HEK293T (cell line): ENCODE results near the gene PAPPA2.

Experiments used
- CTCF ChIA-PET: fragments of 350-600 bp; formaldehyde crosslinking; extraction: SDS; loops from one replicate; lab custom pipeline; 2021; ENCODE audit warnings: antibody characterized with exemption, inconsistent platforms; lab: Yijun Ruan, JAX
- POLR2A ChIA-PET: fragments of 350-600 bp; formaldehyde crosslinking; extraction: SDS; loops from one replicate; lab custom pipeline; 2020; ENCODE audit warnings: antibody characterized with exemption, inconsistent platforms; lab: Yijun Ruan, JAX
- DNase-seq: peaks from one replicate; pipeline ENCODE4 v3.0.0; 2012; ENCODE audit warnings: mixed read lengths; ENCODE audit errors: extremely low spot score
- ARNT ChIP-seq: fragments of 450-650 bp; IDR thresholded peaks from 2 replicates; pipeline ENCODE4 v1.6.1; 2017; ENCODE audit warnings: mild to moderate bottlenecking
- BHLHE40 ChIP-seq: fragments of 450-650 bp; IDR thresholded peaks from 2 replicates; pipeline ENCODE4 v1.6.1; 2016; ENCODE audit warnings: mild to moderate bottlenecking, moderate library complexity, borderline replicate concordance
- CTBP1 ChIP-seq: fragments of 450-650 bp; IDR thresholded peaks from 2 replicates; pipeline ENCODE4 v1.6.1; 2016; ENCODE audit warnings: borderline replicate concordance
- ELF4 ChIP-seq: fragments of 450-650 bp; IDR thresholded peaks from 2 replicates; pipeline ENCODE4 v1.6.1; 2017; ENCODE audit warnings: antibody characterized with exemption
- FOXA1 ChIP-seq: fragments of 450-650 bp; IDR thresholded peaks from 2 replicates; pipeline ENCODE4 v1.6.1; 2016; ENCODE audit warnings: mild to moderate bottlenecking
- FOXK2 ChIP-seq: fragments of 450-650 bp; IDR thresholded peaks from 2 replicates; pipeline ENCODE4 v1.6.1; 2016; ENCODE audit warnings: mild to moderate bottlenecking
- FOXM1 ChIP-seq: fragments of 450-650 bp; IDR thresholded peaks from 2 replicates; pipeline ENCODE4 v1.6.1; 2017; ENCODE audit warnings: mild to moderate bottlenecking, borderline replicate concordance
- HDGF ChIP-seq: fragments of 450-650 bp; IDR thresholded peaks from 2 replicates; pipeline ENCODE4 v1.6.1; 2017; ENCODE audit warnings: antibody characterized with exemption, borderline replicate concordance
- L3MBTL2 ChIP-seq: fragments of 450-650 bp; conservative IDR thresholded peaks from 2 replicates; pipeline ENCODE4 v1.6.1; 2016; ENCODE audit warnings: mild to moderate bottlenecking
- LEF1 ChIP-seq: fragments of 450-650 bp; IDR thresholded peaks from 2 replicates; pipeline ENCODE4 v1.6.1; 2017; ENCODE audit warnings: mild to moderate bottlenecking, borderline replicate concordance
- NFRKB ChIP-seq: fragments of 450-650 bp; IDR thresholded peaks from 2 replicates; pipeline ENCODE4 v1.6.1; 2016; ENCODE audit warnings: mild to moderate bottlenecking, moderate library complexity
- SP1 ChIP-seq: fragments of 450-650 bp; IDR thresholded peaks from 2 replicates; pipeline ENCODE4 v1.6.1; 2017
- SUZ12 ChIP-seq: fragments of 450-650 bp; IDR thresholded peaks from 2 replicates; pipeline ENCODE4 v1.6.1; 2016; ENCODE audit warnings: mild to moderate bottlenecking
- TARDBP ChIP-seq: fragments of 450-650 bp; IDR thresholded peaks from 2 replicates; pipeline ENCODE4 v1.6.1; 2016
- ZNF384 ChIP-seq: fragments of 450-650 bp; IDR thresholded peaks from 2 replicates; pipeline ENCODE4 v1.6.1; 2016
- TF ChIP-seq, protein P1 (sequence below): fragments of 450-650 bp; IDR thresholded peaks from 2 replicates; pipeline ENCODE4 v1.6.1; 2016

Gene PAPPA2

DNA sequence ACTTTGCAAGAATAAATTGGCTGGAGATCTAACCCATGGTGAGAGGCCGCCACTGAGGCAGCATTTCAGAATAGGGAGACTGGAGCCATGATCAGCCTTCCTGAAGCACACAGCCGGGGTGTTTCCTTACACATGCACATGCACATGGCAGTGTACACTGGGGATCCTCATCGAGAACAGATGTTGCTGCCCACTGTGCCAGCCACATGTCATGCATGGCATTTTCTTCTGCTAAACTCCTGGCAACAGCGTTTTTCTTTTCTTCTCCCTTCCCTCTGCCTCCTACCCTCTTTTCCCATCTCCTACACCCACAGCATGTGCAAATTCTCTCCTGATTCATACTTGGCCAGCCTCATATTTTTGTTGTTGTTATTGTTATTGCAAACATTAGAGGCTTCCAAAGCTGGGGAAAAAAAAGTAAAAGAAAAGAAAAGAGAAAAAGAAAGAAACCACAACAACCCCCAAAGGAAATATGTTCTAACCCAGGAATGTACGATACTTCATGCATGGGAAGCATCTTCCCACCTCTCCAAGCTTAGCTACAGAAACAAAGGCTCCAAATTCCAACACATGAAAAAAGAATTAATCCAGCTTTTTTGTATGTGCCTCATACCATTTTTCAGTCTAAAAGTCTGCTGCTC is 357.5 kb downstream of the PAPPA2 start:
- DNase-seq = no peak
- no peak for TF ChIP-seq ELF4
- TF ChIP-seq FOXA1 = no peak
- no peak for TF ChIP-seq NFRKB
- TF ChIP-seq ARNT = no peak
- no peak for TF ChIP-seq HDGF
- no peak for TF ChIP-seq LEF1
- TF ChIP-seq, protein P1, sequence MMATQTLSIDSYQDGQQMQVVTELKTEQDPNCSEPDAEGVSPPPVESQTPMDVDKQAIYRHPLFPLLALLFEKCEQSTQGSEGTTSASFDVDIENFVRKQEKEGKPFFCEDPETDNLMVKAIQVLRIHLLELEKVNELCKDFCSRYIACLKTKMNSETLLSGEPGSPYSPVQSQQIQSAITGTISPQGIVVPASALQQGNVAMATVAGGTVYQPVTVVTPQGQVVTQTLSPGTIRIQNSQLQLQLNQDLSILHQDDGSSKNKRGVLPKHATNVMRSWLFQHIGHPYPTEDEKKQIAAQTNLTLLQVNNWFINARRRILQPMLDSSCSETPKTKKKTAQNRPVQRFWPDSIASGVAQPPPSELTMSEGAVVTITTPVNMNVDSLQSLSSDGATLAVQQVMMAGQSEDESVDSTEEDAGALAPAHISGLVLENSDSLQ = no peak
- TF ChIP-seq TARDBP = no peak
- TF ChIP-seq CTBP1 = no peak
- no peak for TF ChIP-seq SP1
- no peak for TF ChIP-seq FOXM1
- TF ChIP-seq FOXK2 = no peak
- TF ChIP-seq L3MBTL2 = no peak
- no peak for TF ChIP-seq SUZ12
- TF ChIP-seq BHLHE40 = no peak
- TF ChIP-seq ZNF384 = no peak
- CTCF ChIA-PET = no interaction called here
- POLR2A ChIA-PET = no interaction called here

DNA sequence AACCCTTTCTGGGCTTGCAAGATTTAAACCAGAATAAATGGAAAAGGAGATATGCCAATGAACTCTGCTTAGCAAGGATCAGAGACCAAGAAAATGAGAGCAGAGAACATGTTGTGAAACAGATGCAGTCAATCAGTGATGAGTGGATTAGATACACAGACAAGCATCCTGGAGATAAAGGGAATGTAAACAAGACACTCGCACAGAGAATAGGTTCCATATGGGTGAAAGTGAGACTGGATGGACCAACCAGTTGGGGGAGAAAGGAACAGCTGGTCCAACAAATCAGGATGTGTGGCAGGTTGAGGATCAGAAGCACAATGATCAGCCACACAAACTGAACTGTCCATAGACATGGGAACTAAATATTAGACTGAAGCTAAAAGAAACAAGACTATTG is 363.3 kb downstream of the PAPPA2 start:
- ChIA-PET POLR2A (no interaction called here), CTCF (no interaction called here)
- TF ChIP-seq ELF4 (no peak), LEF1 (no peak), ZNF384 (no peak), FOXA1 (no peak), BHLHE40 (no peak), L3MBTL2 (no peak), HDGF (no peak), TARDBP (no peak), FOXM1 (no peak), FOXK2 (no peak), CTBP1 (no peak), SUZ12 (no peak), NFRKB (no peak), ARNT (no peak), SP1 (no peak)
- TF ChIP-seq, protein P1 = no peak
- no peak for DNase-seq

DNA sequence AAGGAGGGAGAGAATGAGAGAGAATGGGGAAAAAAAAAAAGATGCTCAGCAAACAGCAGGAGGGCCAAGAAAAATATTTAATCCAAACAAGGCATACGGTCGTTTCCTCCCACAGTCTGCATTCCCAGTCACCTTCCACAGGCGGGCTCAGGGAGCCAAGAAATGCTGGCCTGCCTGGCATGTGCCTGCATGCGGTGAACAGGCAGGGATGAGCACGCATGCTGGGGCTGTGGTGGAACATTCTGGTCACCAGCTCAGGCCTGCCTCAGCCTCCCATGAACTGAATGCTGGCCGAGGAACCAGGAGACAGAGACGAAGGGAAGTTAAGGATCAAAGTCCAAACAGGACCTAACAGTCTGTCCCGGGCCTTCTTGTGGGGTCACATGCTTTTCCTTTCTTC is 366.3 kb downstream of the PAPPA2 start:
- TF ChIP-seq TARDBP (no peak), BHLHE40 (no peak), LEF1 (no peak), ELF4 (no peak), CTBP1 (no peak), NFRKB (no peak), FOXK2 (no peak), L3MBTL2 (no peak), ZNF384 (no peak), HDGF (no peak), SP1 (no peak), SUZ12 (no peak), ARNT (no peak), FOXM1 (no peak), FOXA1 (no peak)
- TF ChIP-seq, protein P1 = no peak
- POLR2A ChIA-PET = no interaction called here

DNA sequence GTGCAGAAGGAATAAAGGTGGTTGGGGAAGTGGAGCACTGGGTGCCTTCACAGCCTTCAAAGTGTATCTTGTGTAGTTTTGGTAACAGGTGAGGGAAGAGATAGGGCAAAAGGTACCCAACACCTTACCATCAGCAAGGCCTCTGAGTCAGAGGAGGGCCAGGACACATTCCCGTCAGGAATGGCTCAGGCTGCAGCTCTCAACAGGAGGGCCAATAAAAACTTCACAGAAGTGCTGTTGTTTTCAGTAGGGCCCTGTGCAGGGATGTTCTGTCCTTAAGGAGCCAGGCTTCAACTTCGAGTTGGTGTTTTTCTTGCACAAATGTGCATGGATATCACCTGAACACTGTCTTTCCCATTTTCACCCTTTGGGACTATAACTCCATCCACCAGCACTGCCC is 368.2 kb downstream of the PAPPA2 start:
- ChIA-PET POLR2A (no interaction called here), CTCF (no interaction called here)
- TF ChIP-seq CTBP1 (no peak), SP1 (no peak), FOXM1 (no peak), TARDBP (no peak), FOXK2 (no peak), ARNT (no peak), FOXA1 (no peak), L3MBTL2 (no peak), NFRKB (no peak), BHLHE40 (no peak), ZNF384 (no peak), SUZ12 (no peak)
- TF ChIP-seq, protein P1 = no peak
- peak; percentile 17 for DNase-seq

More for the DNA sequence above, 366.3 kb downstream of the PAPPA2 start:
- no peak for DNase-seq
- CTCF ChIA-PET = no interaction called here

DNA sequence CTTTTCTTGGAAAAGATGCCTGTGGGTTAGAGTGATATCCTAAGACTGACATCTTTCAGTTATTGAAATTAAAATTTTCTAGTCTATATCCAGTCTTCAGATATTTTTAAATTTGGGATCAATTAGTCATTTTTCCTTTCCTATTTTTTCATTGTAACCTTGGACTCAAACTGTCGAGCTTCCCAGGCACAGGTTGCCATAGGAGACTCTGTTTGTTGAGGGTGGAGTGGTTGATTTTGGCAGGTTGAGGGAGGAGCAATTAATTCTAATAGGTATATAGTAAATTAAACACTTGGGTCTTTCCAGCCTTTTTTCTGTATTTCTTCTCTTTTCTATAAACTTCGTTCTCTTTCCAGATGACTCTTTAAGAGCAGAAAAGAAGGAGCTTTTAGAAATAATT is 374.7 kb downstream of the PAPPA2 start:
- DNase-seq = no peak
- ChIA-PET CTCF (no interaction called here), POLR2A (no interaction called here)
- TF ChIP-seq SUZ12 = no peak
- TF ChIP-seq BHLHE40 = no peak
- TF ChIP-seq ELF4 = no peak
- no peak for TF ChIP-seq ZNF384
